ENCODE results near the gene ANKRD52.
A peak's percentile ranks its signal among the peaks of the same experiment; 100 is the strongest.
"Not testable (repeated sequence)": the region's sequence is repeated elsewhere in the genome, so short reads cannot be mapped to it uniquely, and the experiment has no call there.

Gene ANKRD52

DNA sequence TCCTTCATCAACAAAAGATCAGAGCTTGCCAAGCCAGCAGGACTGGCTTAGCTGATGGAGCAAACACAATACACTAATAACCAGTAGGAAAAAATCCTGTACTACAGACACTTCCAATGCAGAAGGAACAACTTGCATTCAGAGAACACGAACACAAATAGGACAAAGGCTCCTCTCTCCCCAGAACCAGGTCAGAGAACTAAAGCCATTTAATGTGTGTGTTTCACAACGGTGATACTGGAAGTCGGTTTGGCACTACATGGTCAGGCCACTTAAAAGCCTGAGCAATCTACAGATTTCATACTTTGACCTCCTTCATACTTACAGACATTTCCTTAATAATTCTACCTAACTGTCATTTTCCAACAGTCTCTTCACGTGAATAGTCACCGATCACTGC lies 35.6 kb upstream of the ANKRD52 start:
- no peak overlapping the region for H3K4me3 ChIP-seq (replicated peaks; ENCODE audit: insufficient read depth, low read length)
- no peak for DNase-seq (ENCODE audit: low read depth in 1 of 2, low spot score in 1 of 2)
- no peak overlapping the region for H3K27ac ChIP-seq (replicated peaks)
- H3K27me3 ChIP-seq (ENCODE audit: insufficient read depth, poor library complexity, severe bottlenecking), result no peaks in the 10 kb centered on the region
- TF ChIP-seq SPI1 (IDR thresholded peaks at IDR 0.05; ENCODE audit: borderline replicate concordance, low read depth) (no peak), POLR2AphosphoS5 (IDR thresholded peaks at IDR 0.05; ENCODE audit: low read depth) (no peak), GABPA (IDR thresholded peaks at IDR 0.05; ENCODE audit: low read depth) (no peak)
- TF ChIP-seq, protein P1, sequence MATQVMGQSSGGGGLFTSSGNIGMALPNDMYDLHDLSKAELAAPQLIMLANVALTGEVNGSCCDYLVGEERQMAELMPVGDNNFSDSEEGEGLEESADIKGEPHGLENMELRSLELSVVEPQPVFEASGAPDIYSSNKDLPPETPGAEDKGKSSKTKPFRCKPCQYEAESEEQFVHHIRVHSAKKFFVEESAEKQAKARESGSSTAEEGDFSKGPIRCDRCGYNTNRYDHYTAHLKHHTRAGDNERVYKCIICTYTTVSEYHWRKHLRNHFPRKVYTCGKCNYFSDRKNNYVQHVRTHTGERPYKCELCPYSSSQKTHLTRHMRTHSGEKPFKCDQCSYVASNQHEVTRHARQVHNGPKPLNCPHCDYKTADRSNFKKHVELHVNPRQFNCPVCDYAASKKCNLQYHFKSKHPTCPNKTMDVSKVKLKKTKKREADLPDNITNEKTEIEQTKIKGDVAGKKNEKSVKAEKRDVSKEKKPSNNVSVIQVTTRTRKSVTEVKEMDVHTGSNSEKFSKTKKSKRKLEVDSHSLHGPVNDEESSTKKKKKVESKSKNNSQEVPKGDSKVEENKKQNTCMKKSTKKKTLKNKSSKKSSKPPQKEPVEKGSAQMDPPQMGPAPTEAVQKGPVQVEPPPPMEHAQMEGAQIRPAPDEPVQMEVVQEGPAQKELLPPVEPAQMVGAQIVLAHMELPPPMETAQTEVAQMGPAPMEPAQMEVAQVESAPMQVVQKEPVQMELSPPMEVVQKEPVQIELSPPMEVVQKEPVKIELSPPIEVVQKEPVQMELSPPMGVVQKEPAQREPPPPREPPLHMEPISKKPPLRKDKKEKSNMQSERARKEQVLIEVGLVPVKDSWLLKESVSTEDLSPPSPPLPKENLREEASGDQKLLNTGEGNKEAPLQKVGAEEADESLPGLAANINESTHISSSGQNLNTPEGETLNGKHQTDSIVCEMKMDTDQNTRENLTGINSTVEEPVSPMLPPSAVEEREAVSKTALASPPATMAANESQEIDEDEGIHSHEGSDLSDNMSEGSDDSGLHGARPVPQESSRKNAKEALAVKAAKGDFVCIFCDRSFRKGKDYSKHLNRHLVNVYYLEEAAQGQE (IDR thresholded peaks at IDR 0.05; ENCODE audit: insufficient replicate concordance, low read depth), result no peak
- TF ChIP-seq, protein P2, sequence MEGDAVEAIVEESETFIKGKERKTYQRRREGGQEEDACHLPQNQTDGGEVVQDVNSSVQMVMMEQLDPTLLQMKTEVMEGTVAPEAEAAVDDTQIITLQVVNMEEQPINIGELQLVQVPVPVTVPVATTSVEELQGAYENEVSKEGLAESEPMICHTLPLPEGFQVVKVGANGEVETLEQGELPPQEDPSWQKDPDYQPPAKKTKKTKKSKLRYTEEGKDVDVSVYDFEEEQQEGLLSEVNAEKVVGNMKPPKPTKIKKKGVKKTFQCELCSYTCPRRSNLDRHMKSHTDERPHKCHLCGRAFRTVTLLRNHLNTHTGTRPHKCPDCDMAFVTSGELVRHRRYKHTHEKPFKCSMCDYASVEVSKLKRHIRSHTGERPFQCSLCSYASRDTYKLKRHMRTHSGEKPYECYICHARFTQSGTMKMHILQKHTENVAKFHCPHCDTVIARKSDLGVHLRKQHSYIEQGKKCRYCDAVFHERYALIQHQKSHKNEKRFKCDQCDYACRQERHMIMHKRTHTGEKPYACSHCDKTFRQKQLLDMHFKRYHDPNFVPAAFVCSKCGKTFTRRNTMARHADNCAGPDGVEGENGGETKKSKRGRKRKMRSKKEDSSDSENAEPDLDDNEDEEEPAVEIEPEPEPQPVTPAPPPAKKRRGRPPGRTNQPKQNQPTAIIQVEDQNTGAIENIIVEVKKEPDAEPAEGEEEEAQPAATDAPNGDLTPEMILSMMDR (IDR thresholded peaks at IDR 0.05; ENCODE audit: insufficient read depth, low read length), result no peak

DNA sequence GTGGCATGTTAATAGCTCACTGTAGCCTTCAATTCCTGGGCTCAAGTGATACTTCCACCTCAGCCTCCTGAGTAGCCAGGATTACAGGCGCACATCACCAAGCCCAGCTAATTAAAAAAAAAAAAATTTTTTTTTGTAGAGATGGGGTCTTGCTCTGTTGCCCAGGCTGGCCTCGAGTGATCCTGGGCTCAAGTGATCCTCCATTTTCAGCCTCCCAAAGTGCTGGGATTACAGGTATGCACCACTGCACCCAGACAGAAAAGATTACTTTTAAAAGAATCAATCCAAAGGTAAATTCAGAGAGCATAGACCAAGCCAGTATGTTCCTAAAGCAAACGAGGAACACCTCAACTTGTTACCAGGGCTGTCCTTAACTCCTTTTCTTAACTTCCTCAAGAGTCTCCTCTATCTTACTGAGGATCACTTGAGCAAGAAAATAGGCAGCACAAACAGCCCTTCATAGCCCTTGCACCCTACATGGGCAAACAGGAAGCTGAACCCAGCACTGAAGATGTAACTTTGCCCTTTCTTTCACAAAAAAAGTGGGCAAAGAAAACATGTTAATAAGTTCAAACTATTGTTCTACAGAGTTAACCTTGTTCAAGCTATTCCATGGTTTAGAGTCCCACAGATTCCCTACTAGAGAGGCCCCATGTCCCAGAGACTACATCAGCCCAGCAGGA lies 30.7 kb upstream of the ANKRD52 start:
- Histone ChIP-seq H3K27me3 (ENCODE audit: insufficient read depth, poor library complexity, severe bottlenecking) (no peaks in the 10 kb centered on the region), H3K27ac (replicated peaks) (peak overlapping the region; percentile 61), H3K4me3 (replicated peaks; ENCODE audit: insufficient read depth, low read length) (no peak overlapping the region)
- DNase-seq (ENCODE audit: low read depth in 1 of 2, low spot score in 1 of 2), result peak; percentile 46 to 78
- TF ChIP-seq GABPA (IDR thresholded peaks at IDR 0.05; ENCODE audit: low read depth), result no peak
- no peak for TF ChIP-seq POLR2AphosphoS5 (IDR thresholded peaks at IDR 0.05; ENCODE audit: low read depth)
- TF ChIP-seq, protein P2 (IDR thresholded peaks at IDR 0.05; ENCODE audit: insufficient read depth, low read length), result no peak
- TF ChIP-seq, protein P1 (IDR thresholded peaks at IDR 0.05; ENCODE audit: insufficient replicate concordance, low read depth), result no peak
- TF ChIP-seq SPI1 (IDR thresholded peaks at IDR 0.05; ENCODE audit: borderline replicate concordance, low read depth), result no peak

DNA sequence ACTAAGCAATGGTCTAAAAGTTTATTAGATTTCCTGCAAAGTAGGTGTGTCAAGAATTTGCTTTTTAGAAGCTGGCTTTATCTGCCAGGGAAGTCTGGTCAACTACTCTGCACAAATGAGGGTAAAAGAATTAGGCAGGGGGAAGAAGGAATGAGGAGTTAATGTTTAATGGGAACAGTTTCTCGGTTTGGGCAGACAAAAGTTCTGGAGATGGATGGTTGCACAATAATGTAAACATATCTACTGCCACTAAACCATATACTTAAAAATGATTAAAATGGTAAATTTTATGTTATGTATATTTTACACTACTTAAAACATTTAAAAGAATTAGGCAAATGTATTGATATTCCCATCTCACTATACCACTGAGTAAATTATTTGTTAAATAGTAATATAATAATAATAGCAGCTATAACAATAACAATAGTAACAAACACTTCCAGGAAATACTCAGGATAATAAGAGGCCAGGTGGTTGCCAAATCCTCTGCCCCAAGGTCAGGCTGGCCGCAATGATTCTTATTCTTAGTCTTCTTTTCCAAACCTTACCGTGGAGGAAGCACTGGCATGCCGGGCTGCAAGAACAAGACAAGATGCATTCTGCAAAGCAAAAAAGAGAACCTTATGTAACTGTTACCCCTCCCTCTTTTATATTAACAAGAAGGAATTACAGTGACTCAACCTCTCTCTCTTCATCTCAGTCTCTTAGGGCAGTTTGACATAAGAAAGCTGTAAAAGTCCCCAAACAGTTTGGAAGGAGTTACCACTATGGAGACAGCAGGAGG lies 28.1 kb upstream of the ANKRD52 start:
- H3K4me3 ChIP-seq (replicated peaks; ENCODE audit: insufficient read depth, low read length), result no peak overlapping the region
- H3K27ac ChIP-seq (replicated peaks), result peak overlapping the region; percentile 22
- H3K27me3 ChIP-seq (ENCODE audit: insufficient read depth, poor library complexity, severe bottlenecking), result no peaks in the 10 kb centered on the region
- DNase-seq (ENCODE audit: low read depth in 1 of 2, low spot score in 1 of 2), result no peak
- TF ChIP-seq GABPA (IDR thresholded peaks at IDR 0.05; ENCODE audit: low read depth), result no peak
- TF ChIP-seq SPI1 (IDR thresholded peaks at IDR 0.05; ENCODE audit: borderline replicate concordance, low read depth), result no peak
- TF ChIP-seq, protein P2 (IDR thresholded peaks at IDR 0.05; ENCODE audit: insufficient read depth, low read length), result no peak
- TF ChIP-seq, protein P1 (IDR thresholded peaks at IDR 0.05; ENCODE audit: insufficient replicate concordance, low read depth), result no peak
- no peak for TF ChIP-seq POLR2AphosphoS5 (IDR thresholded peaks at IDR 0.05; ENCODE audit: low read depth)

DNA sequence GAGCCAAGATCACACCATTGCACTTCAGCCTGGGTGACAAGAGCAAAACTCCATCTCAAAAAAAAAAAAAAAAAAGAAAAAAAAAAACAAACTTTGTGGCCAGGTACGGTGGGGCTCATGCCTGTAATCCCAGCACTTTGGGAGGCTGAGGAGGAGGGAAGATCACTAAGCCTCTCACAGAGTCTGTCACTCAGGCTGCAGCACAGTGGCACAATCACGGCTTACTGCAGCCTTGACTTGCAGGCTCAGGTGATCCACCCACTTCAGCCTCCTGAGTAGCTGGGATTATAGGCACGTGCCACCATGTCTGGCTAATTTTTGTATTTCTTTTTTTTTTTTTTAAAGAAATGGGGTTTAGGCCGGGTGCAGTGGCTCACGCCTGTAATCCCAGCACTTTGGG lies 26.1 kb upstream of the ANKRD52 start:
- not testable (repeated sequence) for H3K27ac ChIP-seq (replicated peaks); H3K27me3 ChIP-seq (ENCODE audit: insufficient read depth, poor library complexity, severe bottlenecking); H3K4me3 ChIP-seq (replicated peaks; ENCODE audit: insufficient read depth, low read length); DNase-seq (ENCODE audit: low read depth in 1 of 2, low spot score in 1 of 2)
